GM23338 (cell line): ENCODE results near the gene CASK. TPM values are rescaled to one million over a fixed set of nuclear protein-coding genes. Genes with fewer than 3 reads are reported as not detected.

Experiments
- ATAC-seq: fragments of 200-7000 bp; cut with Tn5 transposase; 3 replicates; pipeline ENCODE4 v1.9.1; 2020
- DNase-seq: peaks from one replicate; pipeline ENCODE4 v3.0.0-alpha.2; 2015; ENCODE audit warnings: low spot score
- H2AFZ ChIP-seq: fragments of 200-600 bp; sonication (generic); 2 replicates; pipeline ENCODE4 v1.8.0; 2016; ENCODE audit warnings: antibody characterized with exemption, mild to moderate bottlenecking, moderate library complexity
- H3F3A ChIP-seq: fragments of 200-600 bp; sonication (generic); replicated peaks from 2 replicates; pipeline ENCODE4 v1.8.0; 2017; ENCODE audit warnings: antibody characterized with exemption, mixed run types, low read depth
- H3K27ac ChIP-seq: fragments of 200-600 bp; sonication (generic); 2 replicates; pipeline ENCODE4 v1.6.1; 2016; ENCODE audit warnings: low read depth
- H3K27me3 ChIP-seq: fragments of 200-600 bp; sonication (generic); 2 replicates; pipeline ENCODE4 v1.8.0; 2016; ENCODE audit warnings: mild to moderate bottlenecking, mixed run types, moderate library complexity; ENCODE audit not compliant: insufficient read depth
- H3K36me3 ChIP-seq: fragments of 200-600 bp; sonication (generic); 2 replicates; pipeline ENCODE4 v1.8.0; 2016; ENCODE audit warnings: mild to moderate bottlenecking; ENCODE audit not compliant: insufficient read depth
- H3K4me1 ChIP-seq: fragments of 200-600 bp; sonication (generic); 2 replicates; pipeline ENCODE4 v1.8.0; 2016; ENCODE audit warnings: mild to moderate bottlenecking, moderate library complexity; ENCODE audit not compliant: insufficient read depth
- H3K4me2 ChIP-seq: fragments of 200-600 bp; sonication (generic); 2 replicates; pipeline ENCODE4 v1.7.1; 2017; ENCODE audit warnings: mixed run types
- H3K4me3 ChIP-seq: fragments of 200-600 bp; sonication (generic); 2 replicates; pipeline ENCODE4 v1.6.1; 2016; ENCODE audit warnings: mixed run types
- H3K79me2 ChIP-seq: fragments of 200-600 bp; sonication (generic); replicated peaks from 2 replicates; pipeline ENCODE4 v1.8.0; 2017; ENCODE audit warnings: mild to moderate bottlenecking; ENCODE audit not compliant: insufficient read depth
- H3K9me2 ChIP-seq: fragments of 200-600 bp; sonication (generic); 2 replicates; pipeline ENCODE4 v1.8.0; 2017; ENCODE audit not compliant: insufficient read depth
- H4K20me1 ChIP-seq: fragments of 200-600 bp; sonication (generic); replicated peaks from 2 replicates; pipeline ENCODE4 v1.8.0; 2017; ENCODE audit warnings: mild to moderate bottlenecking; ENCODE audit not compliant: insufficient read depth
- H3K27ac Mint-ChIP-seq: 2 replicates; pipeline ENCODE4 v1.8.0; 2020; ENCODE audit warnings: inconsistent platforms, mild to moderate bottlenecking, moderate library complexity, mixed read lengths
- H3K27me3 Mint-ChIP-seq: 3 replicates; pipeline ENCODE4 v1.8.0; 2022; ENCODE audit warnings: low read depth, mild to moderate bottlenecking, moderate library complexity, mixed read lengths, inconsistent platforms; ENCODE audit not compliant: insufficient read depth, poor library complexity
- H3K36me3 Mint-ChIP-seq: 3 replicates; pipeline ENCODE4 v1.8.0; 2021; ENCODE audit warnings: low read depth, mild to moderate bottlenecking, inconsistent platforms, moderate library complexity, mixed read lengths
- H3K4me1 Mint-ChIP-seq: 3 replicates; pipeline ENCODE4 v1.8.0; 2020; ENCODE audit warnings: mild to moderate bottlenecking, inconsistent platforms, mixed read lengths
- H3K4me3 Mint-ChIP-seq: 3 replicates; pipeline ENCODE4 v1.8.0; 2021; ENCODE audit warnings: moderate library complexity, mild to moderate bottlenecking, inconsistent platforms, mixed read lengths
- H3K9me3 Mint-ChIP-seq: 3 replicates; pipeline ENCODE4 v1.8.0; 2020; ENCODE audit warnings: moderate library complexity, mild to moderate bottlenecking, inconsistent platforms, mixed read lengths
- CREB1 ChIP-seq: fragments of 250-450 bp; sonication (Bioruptor Pico); IDR thresholded peaks from 2 replicates; pipeline ENCODE4 v1.5.0; 2020; ENCODE audit warnings: low read depth, mild to moderate bottlenecking, moderate library complexity
- NANOG ChIP-seq: IDR thresholded peaks from 2 replicates; pipeline ENCODE4 v1.6.1; 2016; ENCODE audit warnings: antibody characterized with exemption, borderline replicate concordance
- STAT1 ChIP-seq: IDR thresholded peaks from one replicate; pipeline ENCODE4 v1.6.1; 2016; ENCODE audit warnings: antibody characterized with exemption; ENCODE audit not compliant: unreplicated experiment
- ZNF114 ChIP-seq: fragments of 250-450 bp; sonication (Bioruptor Pico); IDR thresholded peaks from 2 replicates; pipeline ENCODE4 v1.5.0; 2020; ENCODE audit warnings: mild to moderate bottlenecking, moderate library complexity
- polyA plus RNA-seq: library from polyadenylated mRNA; unstranded; fragments of >200 nt; fragmentation: Nextera tagmentation; extraction: Ambion mirVana; gene quantifications from 2 replicates; pipeline ENCODE4 v1.2.1, GENCODE V29; 2016
- total RNA-seq: library from RNA; depleted of rRNA; stranded (reverse); fragments of >200 nt; shearing (Covaris generic); gene quantifications from 2 replicates; pipeline ENCODE4 v1.2.3, GENCODE V29; 2014
- TF ChIP-seq, protein P1 (sequence below): fragments of 250-450 bp; sonication (Bioruptor Pico); IDR thresholded peaks from 2 replicates; pipeline ENCODE4 v1.5.0; 2020; ENCODE audit warnings: mild to moderate bottlenecking, moderate library complexity
- TF ChIP-seq, protein P2 (sequence below): IDR thresholded peaks from one replicate; pipeline ENCODE4 v1.6.1; 2018; ENCODE audit warnings: antibody characterized with exemption; ENCODE audit not compliant: unreplicated experiment

The CASK gene
- total and polyA plus RNA-seq, 2 experiments from 2014 or later, result 15.3 to 44.4 TPM

DNA sequence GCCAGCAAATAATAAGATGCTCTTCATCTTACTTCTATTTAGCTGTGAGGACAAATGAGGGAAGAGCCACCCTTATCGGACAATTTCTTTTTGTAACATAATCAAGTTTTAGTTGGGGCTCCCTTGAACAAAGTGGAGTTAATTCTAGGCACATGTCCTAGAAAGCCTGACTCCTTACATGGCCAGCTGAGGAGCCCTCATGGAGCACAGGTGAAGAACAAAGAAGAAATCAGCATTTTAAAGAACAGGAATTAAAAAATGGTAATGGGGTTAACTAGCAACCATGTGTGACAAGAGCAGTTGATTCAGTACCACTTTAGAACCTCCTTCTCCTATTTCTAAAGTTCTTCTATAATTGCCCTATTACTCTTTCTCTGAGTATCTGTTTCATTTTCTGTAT is 183.5 kb downstream of the CASK start:
- peaks cover 12% of the 10 kb centered on the region for H3K36me3 Mint-ChIP-seq
- H3K36me3 ChIP-seq, result no peaks in the 10 kb centered on the region
- no peaks in the 10 kb centered on the region for H3K9me2 ChIP-seq
- peak overlapping the region; percentile 25; the same call in 1 of the 2 replicates for H3K4me2 ChIP-seq
- no peak overlapping the region for H3K27ac ChIP-seq
- peaks cover 25% of the 10 kb centered on the region; the same call in 2 of the 3 replicates for H3K4me1 Mint-ChIP-seq
- ATAC-seq (peak; percentile 76), DNase-seq (peak; percentile 36)
- H4K20me1 ChIP-seq, result no peaks in the 10 kb centered on the region
- peaks cover 4% of the 10 kb centered on the region for H3K27me3 Mint-ChIP-seq
- TF ChIP-seq ZNF114 (CRISPR knock-in tag) (no peak), STAT1 (no peak), CREB1 (CRISPR knock-in tag) (no peak), NANOG (peak; percentile 53; the same call in 1 of the 2 replicates)
- TF ChIP-seq, protein P1, sequence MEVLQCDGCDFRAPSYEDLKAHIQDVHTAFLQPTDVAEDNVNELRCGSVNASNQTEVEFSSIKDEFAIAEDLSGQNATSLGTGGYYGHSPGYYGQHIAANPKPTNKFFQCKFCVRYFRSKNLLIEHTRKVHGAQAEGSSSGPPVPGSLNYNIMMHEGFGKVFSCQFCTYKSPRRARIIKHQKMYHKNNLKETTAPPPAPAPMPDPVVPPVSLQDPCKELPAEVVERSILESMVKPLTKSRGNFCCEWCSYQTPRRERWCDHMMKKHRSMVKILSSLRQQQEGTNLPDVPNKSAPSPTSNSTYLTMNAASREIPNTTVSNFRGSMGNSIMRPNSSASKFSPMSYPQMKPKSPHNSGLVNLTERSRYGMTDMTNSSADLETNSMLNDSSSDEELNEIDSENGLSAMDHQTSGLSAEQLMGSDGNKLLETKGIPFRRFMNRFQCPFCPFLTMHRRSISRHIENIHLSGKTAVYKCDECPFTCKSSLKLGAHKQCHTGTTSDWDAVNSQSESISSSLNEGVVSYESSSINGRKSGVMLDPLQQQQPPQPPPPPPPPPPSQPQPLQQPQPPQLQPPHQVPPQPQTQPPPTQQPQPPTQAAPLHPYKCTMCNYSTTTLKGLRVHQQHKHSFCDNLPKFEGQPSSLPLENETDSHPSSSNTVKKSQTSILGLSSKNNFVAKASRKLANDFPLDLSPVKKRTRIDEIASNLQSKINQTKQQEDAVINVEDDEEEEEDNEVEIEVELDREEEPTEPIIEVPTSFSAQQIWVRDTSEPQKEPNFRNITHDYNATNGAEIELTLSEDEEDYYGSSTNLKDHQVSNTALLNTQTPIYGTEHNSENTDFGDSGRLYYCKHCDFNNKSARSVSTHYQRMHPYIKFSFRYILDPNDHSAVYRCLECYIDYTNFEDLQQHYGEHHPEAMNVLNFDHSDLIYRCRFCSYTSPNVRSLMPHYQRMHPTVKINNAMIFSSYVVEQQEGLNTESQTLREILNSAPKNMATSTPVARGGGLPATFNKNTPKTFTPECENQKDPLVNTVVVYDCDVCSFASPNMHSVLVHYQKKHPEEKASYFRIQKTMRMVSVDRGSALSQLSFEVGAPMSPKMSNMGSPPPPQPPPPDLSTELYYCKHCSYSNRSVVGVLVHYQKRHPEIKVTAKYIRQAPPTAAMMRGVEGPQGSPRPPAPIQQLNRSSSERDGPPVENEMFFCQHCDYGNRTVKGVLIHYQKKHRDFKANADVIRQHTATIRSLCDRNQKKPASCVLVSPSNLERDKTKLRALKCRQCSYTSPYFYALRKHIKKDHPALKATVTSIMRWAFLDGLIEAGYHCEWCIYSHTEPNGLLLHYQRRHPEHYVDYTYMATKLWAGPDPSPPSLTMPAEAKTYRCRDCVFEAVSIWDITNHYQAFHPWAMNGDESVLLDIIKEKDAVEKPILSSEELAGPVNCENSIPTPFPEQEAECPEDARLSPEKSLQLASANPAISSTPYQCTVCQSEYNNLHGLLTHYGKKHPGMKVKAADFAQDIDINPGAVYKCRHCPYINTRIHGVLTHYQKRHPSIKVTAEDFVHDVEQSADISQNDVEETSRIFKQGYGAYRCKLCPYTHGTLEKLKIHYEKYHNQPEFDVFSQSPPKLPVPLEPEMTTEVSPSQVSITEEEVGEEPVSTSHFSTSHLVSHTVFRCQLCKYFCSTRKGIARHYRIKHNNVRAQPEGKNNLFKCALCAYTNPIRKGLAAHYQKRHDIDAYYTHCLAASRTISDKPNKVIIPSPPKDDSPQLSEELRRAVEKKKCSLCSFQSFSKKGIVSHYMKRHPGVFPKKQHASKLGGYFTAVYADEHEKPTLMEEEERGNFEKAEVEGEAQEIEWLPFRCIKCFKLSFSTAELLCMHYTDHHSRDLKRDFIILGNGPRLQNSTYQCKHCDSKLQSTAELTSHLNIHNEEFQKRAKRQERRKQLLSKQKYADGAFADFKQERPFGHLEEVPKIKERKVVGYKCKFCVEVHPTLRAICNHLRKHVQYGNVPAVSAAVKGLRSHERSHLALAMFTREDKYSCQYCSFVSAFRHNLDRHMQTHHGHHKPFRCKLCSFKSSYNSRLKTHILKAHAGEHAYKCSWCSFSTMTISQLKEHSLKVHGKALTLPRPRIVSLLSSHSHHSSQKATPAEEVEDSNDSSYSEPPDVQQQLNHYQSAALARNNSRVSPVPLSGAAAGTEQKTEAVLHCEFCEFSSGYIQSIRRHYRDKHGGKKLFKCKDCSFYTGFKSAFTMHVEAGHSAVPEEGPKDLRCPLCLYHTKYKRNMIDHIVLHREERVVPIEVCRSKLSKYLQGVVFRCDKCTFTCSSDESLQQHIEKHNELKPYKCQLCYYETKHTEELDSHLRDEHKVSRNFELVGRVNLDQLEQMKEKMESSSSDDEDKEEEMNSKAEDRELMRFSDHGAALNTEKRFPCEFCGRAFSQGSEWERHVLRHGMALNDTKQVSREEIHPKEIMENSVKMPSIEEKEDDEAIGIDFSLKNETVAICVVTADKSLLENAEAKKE (CRISPR knock-in tag), result no peak
- peaks cover 7% of the 10 kb centered on the region; the same call in 1 of the 2 replicates for H3K4me1 ChIP-seq
- peak overlapping the region; percentile 50; the same call in 2 of the 3 replicates for H3K4me3 Mint-ChIP-seq
- no peaks in the 10 kb centered on the region for H3K9me3 Mint-ChIP-seq
- no peaks in the 10 kb centered on the region for H3K27me3 ChIP-seq
- H3K4me3 ChIP-seq, result no peak overlapping the region
- peak overlapping the region; percentile 97 for H3K27ac Mint-ChIP-seq
- H2AFZ ChIP-seq, result no peak overlapping the region
- no peaks in the 10 kb centered on the region for H3F3A ChIP-seq
- H3K79me2 ChIP-seq, result no peaks in the 10 kb centered on the region

DNA sequence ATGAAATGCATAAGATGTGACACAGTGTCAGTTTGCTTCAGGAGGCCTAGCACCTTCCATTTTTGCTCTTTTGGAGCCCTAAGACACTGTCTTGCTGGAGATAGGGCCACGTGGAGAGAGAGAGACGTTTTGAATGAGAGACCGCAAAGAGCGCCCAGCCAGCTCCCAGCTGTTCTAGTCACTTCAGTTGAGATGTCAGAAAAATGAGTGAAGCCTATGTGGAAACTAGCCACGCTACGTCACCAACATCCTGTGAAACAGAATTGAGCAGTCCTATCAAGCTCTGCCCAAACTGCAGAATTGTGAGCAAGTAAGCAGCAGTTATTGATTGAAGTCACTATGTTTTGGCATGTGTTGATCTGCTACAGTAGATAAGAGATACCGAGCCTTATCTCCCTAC is 186.3 kb downstream of the CASK start:
- Histone ChIP-seq H3K4me3 (no peak overlapping the region), H3K4me2 (no peak overlapping the region), H3K27me3 (no peaks in the 10 kb centered on the region), H3K9me2 (no peaks in the 10 kb centered on the region), H3K36me3 (no peaks in the 10 kb centered on the region), H3K27ac (no peak overlapping the region), H3F3A (no peaks in the 10 kb centered on the region), H3K4me1 (peaks cover 10% of the 10 kb centered on the region; the same call in 1 of the 2 replicates), H3K79me2 (no peaks in the 10 kb centered on the region), H2AFZ (no peak overlapping the region), H4K20me1 (no peaks in the 10 kb centered on the region)
- H3K4me3 Mint-ChIP-seq, result no peak overlapping the region
- no peak for DNase-seq
- H3K27me3 Mint-ChIP-seq, result peaks cover 4% of the 10 kb centered on the region
- no peak for ATAC-seq
- H3K4me1 Mint-ChIP-seq, result peaks cover 30% of the 10 kb centered on the region
- H3K36me3 Mint-ChIP-seq, result peaks cover 2% of the 10 kb centered on the region; the same call in 1 of the 3 replicates
- H3K9me3 Mint-ChIP-seq, result no peaks in the 10 kb centered on the region
- no peak overlapping the region for H3K27ac Mint-ChIP-seq
- TF ChIP-seq, protein P2, sequence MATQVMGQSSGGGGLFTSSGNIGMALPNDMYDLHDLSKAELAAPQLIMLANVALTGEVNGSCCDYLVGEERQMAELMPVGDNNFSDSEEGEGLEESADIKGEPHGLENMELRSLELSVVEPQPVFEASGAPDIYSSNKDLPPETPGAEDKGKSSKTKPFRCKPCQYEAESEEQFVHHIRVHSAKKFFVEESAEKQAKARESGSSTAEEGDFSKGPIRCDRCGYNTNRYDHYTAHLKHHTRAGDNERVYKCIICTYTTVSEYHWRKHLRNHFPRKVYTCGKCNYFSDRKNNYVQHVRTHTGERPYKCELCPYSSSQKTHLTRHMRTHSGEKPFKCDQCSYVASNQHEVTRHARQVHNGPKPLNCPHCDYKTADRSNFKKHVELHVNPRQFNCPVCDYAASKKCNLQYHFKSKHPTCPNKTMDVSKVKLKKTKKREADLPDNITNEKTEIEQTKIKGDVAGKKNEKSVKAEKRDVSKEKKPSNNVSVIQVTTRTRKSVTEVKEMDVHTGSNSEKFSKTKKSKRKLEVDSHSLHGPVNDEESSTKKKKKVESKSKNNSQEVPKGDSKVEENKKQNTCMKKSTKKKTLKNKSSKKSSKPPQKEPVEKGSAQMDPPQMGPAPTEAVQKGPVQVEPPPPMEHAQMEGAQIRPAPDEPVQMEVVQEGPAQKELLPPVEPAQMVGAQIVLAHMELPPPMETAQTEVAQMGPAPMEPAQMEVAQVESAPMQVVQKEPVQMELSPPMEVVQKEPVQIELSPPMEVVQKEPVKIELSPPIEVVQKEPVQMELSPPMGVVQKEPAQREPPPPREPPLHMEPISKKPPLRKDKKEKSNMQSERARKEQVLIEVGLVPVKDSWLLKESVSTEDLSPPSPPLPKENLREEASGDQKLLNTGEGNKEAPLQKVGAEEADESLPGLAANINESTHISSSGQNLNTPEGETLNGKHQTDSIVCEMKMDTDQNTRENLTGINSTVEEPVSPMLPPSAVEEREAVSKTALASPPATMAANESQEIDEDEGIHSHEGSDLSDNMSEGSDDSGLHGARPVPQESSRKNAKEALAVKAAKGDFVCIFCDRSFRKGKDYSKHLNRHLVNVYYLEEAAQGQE, result no peak
- TF ChIP-seq ZNF114 (CRISPR knock-in tag), result no peak
